ENCODE data around the gene OR52E1.
"Not testable (repeated sequence)": the region's sequence is repeated elsewhere in the genome, so short reads cannot be mapped to it uniquely, and the experiment has no call there.

Gene OR52E1

GRCh38 chr11:5069272-5069671, at the start of gene OR52E1:
Gene OR52E1 (plus strand): TSS chr11:5069572.
- no peak for DNase-seq

DNA sequence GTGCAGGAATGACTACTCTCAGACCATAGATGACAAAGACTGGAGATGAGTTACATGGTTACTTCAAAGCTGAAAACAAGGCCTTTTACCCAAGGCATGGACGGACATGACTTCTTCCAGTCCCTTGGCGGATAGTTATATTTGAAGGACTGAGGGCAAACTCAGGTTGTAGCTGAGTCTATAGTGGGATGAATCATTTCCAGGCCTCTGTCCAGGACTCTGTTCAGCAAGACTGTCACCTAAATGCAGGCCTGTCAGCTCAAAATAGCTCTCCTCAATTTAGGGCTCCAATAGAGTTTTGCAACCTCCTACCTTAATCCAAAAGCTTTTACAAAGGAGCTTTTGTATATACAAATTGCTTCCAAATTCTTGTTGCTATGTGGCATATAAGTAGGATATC, 47.4 kb upstream of the OR52E1 start:
- DNase-seq: no peak

DNA sequence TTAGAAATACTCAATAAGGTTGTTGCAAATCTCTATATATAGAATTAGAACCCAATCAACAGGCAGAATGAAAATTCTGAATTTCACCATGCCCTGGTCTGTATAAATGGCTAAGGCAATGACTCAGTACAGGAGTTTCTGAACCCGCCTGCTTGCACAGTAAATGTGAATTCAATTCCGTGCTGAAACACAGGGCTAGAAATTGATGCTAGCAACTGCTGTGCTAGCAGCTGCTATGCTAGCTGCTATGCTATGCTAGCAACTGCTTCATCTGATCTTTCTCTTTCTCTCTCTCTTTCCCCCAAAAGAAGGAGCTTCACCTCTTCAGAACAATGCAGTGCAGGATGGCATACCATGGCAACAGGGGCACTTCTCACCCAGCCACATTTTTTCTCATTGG, 32.7 kb upstream of the OR52E1 start:
- no peak for DNase-seq

DNA sequence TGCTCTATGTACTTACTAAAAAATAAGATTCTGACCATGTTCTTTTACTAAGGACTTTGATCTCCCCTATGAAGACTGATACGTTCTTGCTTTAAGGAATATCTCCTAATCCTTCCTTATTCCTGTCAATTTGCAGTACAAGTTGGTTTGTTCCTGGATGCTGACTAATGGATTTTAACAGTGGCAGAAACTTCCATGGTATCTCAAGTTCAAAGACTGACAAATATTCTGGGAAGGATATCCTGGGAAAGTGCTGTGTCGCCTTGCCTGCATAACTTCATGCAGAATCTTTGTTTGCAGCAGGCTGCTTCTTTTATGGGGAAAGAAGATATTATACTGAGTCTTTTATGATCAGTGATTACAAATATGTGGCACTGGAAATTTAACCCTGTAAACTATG, 31.4 kb upstream of the OR52E1 start:
- DNase-seq: no peak

GRCh38 chr11:5038341-5038740, 31.0 kb upstream of the OR52E1 start:
- no peak for DNase-seq

- no peak for DNase-seq
These were observed 28.5 kb upstream of the OR52E1 start for GRCh38 chr11:5040876-5041275.

- DNase-seq: no peak
These were observed 27.3 kb upstream of the OR52E1 start for GRCh38 chr11:5042091-5042490.

GRCh38 chr11:5043380-5043779, 26.0 kb upstream of the OR52E1 start:
- no peak for DNase-seq

- DNase-seq: no peak
These were observed 23.1 kb upstream of the OR52E1 start, which contains the start of gene OR52J3 for GRCh38 chr11:5046226-5046625. Gene OR52J3 (plus strand): TSS chr11:5046526. CDS start chr11:5046526, 0 bp downstream.

DNA sequence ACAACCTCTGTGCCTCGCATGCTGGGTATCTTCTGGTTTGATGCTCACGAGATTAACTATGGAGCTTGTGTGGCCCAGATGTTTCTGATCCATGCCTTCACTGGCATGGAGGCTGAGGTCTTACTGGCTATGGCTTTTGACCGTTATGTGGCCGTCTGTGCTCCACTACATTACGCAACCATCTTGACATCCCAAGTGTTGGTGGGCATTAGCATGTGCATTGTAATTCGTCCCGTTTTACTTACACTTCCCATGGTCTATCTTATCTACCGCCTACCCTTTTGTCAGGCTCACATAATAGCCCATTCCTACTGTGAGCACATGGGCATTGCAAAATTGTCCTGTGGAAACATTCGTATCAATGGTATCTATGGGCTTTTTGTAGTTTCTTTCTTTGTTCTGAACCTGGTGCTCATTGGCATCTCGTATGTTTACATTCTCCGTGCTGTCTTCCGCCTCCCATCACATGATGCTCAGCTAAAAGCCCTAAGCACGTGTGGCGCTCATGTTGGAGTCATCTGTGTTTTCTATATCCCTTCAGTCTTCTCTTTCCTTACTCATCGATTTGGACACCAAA, 22.5 kb upstream of the OR52E1 start:
- DNase-seq: no peak

DNA sequence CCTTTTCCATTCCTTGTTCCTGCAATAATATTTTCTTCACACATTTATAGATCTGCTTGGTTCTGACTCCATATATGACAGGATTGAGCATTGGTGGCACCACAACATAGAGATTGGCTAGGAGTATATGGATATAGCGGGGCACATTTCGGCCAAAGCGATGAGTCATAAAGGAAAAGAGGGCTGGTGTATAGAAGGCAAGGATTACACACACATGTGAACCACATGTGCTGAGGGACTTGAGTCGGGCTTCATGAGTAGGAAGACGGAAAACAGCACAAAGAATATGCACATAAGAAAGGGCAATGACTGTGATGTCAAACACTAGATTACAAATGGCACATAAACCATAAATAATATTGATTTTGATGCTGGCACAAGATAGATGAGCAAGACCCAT, 10.7 kb upstream of the OR52E1 start:
- not testable (repeated sequence) for DNase-seq

- DNase-seq: no peak
These were observed 10.0 kb upstream of the OR52E1 start, which contains the start of gene OR52E2 for GRCh38 chr11:5059391-5059790. Gene OR52E2 (minus strand): TSS chr11:5059627. CDS start chr11:5059627, 0 bp downstream.

GRCh38 chr11:5065027-5065426, 4.3 kb upstream of the OR52E1 start:
- no peak for DNase-seq

- DNase-seq: no peak
These were observed 2.4 kb downstream of the OR52E1 start for GRCh38 chr11:5071799-5072198.

- no peak for DNase-seq
These were observed 12.0 kb downstream of the OR52E1 start for GRCh38 chr11:5081405-5081804.

- DNase-seq: no peak
These were observed 14.2 kb downstream of the OR52E1 start for GRCh38 chr11:5083602-5084001.

DNA sequence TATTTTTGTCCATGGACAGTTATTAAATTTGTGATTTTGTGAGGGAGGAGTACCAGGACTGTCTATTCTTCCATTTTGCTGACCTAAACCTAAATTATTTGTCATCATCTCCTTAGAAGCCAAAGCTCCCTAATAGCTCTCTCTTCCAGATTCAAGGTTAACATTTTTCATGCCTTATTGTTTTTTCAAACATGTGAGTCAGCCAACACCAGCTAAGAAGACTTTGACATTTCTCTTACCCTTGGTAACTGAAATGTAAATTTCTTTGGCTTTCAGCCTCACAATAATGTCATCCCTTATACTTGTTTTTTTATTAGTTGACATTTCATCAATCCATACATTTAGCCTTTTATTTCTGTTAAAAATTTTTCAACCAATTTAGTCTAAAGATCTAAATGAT, 19.2 kb downstream of the OR52E1 start:
- DNase-seq: no peak

DNA sequence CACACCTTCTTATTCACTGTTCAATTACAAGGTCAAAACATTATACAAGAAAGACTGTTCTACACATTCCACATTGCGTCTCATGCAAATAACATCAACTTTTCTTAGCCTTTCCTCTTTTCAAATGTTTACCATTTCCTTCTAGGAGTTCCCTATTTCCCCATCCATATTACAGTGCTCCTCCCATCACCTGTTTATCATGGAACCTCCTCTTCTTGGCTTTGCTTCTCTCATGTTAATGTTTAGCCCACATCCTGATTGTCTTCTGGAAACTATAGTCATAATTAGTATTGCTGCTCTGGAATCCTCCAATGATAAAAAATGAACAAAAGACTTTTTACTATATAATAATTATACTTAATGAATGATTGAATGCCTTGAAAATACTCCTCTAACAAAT, 21.3 kb downstream of the OR52E1 start:
- DNase-seq: no peak

- no peak for DNase-seq
These were observed 23.6 kb downstream of the OR52E1 start for GRCh38 chr11:5092821-5093585.

DNA sequence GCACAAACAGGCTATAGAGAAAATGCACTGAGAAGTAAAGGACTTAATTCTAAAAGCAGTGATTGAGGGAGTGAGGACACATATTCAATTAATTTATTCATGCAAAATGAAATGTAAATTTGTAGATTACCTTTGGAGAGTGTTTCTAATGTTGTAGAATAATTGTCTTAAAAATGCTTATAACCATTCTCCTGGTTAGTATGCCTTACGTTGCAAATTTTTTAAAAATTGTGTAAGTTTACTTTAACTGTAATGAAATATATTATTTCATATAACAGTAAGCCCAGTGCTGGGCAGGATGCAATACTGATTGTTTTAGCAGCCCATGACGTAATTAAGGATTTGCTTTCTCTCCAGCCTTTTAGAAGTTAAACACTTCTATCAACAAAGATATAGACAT, 26.6 kb downstream of the OR52E1 start:
- DNase-seq: no peak

- DNase-seq: no peak
These were observed 32.9 kb downstream of the OR52E1 start for GRCh38 chr11:5102246-5102645.

GRCh38 chr11:5103066-5103465, 33.7 kb downstream of the OR52E1 start:
- no peak for DNase-seq

DNA sequence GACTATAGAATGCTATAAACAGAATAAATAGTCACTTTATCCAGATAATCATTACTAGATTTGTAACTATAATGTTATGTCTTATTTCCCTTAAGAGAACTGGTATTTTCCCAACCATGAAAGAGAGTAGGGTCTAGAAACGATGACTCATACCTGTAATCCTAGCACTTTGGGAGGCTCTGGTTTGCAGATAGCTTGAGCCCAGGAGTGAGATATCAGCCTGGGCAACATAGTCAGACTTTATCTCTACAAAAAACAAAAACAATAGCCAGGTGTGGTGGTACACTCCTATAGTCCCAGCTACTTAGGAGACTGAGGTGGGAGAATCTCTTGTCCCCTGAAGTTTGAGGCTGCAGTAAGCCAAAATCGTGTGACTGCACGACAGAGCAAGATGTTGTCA, 37.9 kb downstream of the OR52E1 start:
- no peak for DNase-seq

DNA sequence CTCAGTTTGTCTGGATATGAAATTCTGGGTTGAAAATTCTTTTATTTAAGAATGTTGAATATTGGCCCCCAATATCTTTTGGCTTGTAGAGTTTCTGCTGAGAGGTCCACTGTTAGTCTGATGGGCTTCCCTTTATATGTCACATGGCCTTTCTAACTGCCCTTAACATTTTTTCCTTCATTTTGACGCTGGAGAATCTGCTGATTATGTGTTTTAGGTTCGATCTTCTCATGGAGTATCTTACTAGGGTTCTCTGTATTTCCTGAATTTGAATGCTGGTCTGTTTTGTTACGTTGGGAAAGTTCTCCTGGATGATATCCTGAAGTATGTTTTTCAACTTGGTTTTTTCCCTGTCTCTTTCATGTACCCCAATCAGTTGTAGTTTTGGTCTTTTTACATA, 46.0 kb downstream of the OR52E1 start:
- DNase-seq: no peak

DNA sequence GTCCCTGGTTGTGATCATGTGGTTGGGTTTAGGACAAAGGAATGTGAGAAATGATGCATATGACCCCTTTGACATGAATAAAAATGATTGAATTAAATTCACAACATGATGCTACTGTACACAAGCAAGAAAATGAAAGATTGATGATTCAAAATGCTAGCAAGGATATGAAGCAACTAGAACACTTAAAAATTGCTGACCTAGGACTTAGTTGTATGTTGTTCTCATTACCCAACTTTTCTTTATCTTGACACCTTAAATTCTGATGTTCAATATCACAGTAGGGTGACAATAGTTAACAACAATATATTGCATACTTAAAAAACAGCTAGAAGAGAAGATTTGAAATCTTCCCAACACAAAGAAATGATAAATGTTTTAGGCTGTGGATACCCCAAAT, 48.2 kb downstream of the OR52E1 start:
- DNase-seq: no peak

All from bone marrow (tissue), 2 donors.